Central memory CD4-positive, alpha-beta T cell (primary cell): ENCODE data around the gene OR51B5.
"Not testable (repeated sequence)": the region's sequence is repeated elsewhere in the genome, so short reads cannot be mapped to it uniquely, and the experiment has no call there.

Experiments
- DNase-seq: peaks from one replicate; pipeline ENCODE4 v3.0.0; 2022

OR51B5 gene

DNA sequence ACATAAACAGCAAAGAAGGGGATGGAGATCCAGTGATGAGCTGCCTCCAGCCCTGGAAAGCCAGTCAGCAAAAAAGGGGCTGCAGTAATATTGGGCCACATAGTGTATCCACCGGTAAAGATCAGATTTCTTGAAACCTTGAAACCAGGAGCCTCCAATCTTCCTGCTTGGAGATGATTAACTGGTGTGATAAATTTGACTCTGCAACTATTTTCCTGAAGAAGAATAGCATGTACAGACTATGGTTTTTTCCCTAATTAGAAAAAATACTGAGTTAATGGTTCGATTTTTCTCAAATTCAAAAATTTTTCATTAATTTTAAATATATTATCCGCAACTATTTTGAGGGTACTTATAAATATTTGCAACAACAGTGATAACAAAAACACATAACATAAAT is 19.1 kb downstream of the OR51B5 start, which contains the start of gene OR51B2:
OR51B2 (minus strand) TSS at position 101 of the 400 bp plus-strand sequence; CDS start at position 101, 0 bp downstream.
- no peak for DNase-seq

DNA sequence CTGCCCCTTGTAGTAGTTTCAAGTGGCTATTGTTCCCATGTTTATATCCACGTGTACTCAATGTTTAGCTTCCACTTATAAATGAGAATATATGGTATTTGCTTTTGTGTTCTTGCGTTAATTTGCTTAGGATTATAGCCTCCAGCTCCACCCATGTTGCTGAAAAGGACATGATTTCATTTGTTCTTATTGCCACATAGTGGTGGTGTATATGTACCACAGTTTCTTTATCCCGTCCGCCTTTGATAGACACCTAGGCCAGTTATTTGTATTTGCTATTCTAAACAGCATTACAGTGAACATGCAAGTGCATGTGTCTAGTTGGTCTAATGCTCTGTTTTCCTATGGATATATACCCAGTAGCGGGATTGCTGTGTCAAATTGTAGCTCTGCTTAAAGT is 26.0 kb downstream of the OR51B5 start:
- DNase-seq: no peak

DNA sequence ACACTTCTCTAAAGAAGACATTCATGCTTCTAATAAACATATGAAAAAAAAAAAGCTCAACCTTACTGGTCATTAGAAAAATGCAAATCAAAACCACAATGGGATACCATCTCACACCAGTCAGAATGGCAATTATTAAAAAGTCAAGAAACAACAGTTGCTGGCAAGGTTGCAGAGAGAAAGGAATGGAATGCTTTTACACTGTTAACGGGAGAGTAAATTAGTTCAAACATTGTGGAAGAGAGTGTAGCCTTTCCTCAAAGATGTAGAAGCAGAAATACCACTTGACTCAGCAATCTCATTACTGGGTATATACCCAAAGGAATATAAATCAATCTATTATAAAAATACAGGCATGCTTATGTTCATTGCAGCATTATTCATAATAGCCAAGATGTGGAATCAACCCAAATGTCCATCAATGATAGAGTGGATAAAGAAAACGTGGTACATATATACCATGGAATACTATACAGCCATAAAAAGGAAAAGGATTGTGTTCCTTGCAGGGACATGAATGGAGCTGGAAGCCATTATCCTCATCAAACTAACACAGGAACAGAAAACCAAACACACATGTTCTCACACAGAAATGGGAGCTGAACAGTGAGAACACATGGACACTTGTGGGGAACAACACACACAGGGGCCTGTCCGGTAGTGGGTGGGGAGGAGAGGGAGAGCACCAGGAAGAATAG is 29.8 kb downstream of the OR51B5 start:
- DNase-seq: not testable (repeated sequence)

DNA sequence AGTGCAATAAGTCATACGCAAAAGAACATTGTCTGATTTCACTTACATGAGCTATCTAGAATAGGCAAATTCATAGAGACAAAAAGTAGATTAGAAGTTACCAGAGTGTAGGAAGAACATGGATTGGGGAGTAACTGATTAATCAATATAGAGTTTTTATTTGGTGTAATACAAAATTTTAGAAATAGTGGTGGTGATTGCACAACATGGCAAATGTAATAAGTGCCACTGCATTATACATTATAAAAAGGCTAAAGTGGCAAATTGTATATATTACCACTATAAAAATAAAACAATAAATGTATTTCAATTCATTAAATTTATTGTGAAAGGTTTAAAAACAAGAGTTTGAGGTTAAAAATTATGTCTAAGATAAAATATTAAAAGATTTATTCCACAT is 32.9 kb downstream of the OR51B5 start:
- no peak for DNase-seq

DNA sequence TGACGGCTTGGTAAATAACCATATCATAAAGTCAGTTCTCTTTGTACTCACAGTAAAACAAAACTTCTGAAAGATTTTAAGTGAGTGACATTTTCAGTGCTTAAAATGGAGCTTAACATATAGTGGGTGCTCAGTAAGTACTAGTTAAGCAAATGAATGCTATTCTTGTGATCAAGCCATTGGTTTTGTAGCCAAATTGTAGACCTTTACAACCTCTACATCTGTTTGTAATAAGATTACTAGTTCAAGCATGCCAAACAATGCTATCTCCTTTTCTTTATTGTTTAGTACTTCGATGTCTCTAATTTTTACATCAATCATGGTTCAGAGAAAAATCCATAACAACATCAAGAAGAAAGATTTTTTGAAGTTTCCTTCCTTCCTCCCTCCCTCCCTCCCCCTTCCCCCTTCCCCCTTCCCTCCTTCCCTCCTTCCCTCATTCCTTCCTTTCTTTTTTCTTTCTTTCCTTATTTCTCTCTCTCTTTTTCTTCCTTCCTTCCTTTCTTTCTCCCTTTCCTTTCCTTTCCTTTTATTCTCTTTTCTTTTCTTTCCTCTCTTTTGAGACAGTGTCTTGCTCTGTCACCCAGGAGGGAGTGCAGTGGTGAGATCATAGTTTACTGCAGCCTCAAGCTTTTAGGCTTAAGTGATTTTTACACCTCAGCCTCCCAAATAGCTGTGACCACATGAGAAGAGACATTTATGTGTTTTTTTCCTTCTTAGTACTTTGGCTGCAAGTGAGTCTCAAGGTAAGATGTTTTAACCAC is 35.9 kb downstream of the OR51B5 start:
- no peak for DNase-seq

DNA sequence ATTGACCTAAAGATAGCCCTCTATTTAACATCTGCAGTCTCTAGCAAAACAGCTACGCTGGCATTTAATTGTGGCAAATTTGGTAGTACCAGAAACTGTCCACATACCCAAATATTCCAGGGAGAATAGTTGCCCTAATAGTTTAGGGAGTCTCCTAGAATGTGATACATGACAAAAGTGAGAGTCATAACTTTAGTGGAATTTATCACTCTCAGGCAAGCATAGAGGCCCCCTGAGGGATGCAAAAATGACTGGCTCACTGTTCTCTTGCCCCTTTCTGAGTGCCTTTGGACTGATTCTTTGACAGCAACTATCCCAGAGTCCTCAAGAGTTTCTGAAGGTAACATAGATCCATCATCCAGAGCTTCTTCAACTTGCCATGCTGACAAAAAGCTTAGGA is 39.3 kb downstream of the OR51B5 start:
- no peak for DNase-seq

DNA sequence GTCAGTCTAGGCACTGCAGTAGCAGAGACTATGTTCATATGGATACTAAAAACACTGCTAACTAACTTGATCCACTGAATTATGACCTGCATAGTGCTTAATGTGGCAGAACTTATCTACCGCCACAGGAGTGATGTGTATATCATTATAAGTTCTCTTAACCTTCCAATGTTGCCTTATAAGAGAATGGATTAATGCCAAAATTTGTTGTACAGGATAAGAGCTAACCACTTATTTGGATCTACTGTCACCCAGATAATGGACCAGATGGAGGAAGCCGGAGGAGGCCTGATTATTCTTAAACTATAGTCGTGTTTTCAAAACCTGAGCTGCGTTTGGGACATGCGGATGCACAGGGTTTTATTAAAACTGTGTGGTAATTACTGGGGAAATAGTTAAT is 39.7 kb downstream of the OR51B5 start:
- no peak for DNase-seq

DNA sequence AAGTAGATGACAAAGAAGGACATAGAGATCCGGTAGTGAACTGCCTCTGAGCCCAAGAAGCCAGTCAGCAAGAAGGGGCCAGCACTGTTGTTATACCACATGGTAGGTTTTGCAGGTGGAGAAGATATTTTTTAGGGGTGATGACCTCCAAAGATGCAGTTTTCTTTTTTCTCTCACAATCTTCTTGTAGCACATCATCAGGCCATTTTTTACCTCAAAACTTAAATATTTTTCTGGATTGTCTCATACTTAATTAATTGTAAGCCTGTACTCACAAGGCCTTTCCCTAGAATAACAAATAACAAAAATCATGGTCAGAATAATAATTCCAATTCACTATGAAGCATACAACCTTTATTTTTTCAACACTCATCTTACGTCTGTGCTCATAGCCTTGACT is 41.5 kb downstream of the OR51B5 start, which contains the start of gene OR51B4:
OR51B4 (minus strand) TSS at position 101 of the 400 bp plus-strand sequence; CDS start at position 101, 0 bp downstream.
- DNase-seq: no peak

DNA sequence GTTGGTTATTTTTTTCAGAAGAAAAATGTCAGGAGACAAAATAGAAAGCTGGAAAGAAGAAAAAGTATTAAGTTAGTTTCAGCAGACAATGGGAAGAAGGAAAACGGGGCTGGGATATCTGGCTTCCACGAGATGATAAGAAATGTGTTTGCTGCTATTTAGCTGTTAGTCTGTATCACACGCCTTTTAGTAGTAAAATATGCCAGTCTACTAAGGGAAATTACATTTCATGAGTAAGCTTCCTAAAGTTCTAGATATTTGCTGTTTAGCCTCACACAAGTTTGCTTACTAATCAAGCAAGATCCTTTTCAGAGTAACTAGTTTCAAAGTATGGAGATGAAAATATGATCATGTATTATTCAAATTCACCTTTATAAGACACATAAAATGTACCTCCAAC is 43.1 kb downstream of the OR51B5 start:
- no peak for DNase-seq

DNA sequence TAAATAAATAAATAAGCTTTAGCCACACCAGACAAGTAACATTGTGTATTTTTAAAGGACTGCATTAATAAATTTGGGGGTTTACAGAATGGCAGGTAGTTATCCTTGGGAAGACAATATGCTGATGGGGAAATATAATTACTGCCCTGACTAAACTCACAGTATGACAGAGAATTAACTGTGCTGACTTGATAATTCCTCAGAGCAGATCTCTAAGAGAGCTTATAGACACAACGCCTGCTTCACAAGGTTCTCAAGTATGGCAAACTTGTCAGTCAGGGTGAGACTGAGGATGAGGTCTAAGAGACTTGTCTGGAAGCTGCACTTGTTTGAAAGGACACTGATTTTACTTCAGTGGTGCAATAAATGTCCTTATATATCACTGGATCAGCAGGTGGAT is 44.9 kb downstream of the OR51B5 start:
- DNase-seq: no peak

DNA sequence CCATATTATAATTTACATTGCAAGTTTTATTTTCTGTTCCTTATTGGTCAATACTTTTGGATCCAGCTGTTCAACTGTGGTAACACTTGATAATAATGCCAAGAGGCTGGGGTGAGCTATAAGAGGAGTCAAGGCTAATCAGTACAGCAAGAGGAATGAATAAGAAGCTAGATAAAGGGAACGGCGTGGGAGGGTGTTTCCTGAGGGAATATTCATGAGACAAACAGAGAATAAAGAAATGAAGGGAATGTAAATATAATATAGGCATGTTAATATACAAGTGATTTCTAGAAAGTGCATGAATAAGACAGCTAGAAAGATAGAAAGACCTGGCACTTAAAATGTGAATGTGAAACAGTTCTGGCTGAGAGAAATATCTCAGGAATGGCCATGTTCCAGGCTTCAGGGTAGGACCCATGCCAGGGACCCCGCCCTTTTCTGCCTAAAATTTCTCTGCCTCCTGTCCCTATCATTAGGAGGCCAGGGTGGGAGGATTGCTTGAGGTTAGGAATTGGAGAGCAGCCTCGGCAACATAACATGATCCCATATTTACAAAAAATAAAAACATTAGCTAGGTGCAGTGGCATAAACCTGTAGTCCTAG is 45.5 kb downstream of the OR51B5 start:
- no peak for DNase-seq

DNA sequence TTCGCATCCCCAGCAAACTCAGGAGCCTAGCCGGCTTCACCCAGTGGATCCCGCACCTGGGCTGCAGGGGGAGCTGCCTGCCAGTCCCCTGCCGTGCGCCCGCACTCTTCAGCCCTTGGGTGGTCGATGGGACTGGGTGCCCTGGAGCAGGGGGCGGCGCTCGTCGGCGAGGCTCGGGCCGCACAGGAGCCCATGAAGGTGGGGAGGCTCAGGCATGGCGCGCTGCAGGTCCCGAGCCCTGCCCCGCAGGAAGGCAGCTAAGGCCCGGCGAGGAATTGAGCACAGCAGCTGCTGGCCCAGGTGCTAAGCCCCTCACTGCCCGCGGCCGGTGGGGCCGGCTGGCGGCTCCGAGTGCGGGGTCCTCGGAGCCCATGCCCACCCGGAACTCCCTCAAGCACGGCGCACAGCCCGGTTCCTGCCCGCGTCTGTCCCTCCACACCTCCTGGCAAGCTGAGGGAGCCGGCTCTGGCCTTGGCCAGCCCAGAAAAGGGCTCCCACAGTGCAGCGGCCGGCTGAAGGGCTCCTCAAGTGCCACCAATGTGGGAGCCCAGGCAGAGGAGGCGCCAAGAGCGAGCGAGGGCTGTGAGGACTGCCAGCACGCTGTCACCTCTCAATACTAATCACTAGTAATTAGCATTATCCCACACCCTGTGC is 48.9 kb downstream of the OR51B5 start:
- not testable (repeated sequence) for DNase-seq

DNA sequence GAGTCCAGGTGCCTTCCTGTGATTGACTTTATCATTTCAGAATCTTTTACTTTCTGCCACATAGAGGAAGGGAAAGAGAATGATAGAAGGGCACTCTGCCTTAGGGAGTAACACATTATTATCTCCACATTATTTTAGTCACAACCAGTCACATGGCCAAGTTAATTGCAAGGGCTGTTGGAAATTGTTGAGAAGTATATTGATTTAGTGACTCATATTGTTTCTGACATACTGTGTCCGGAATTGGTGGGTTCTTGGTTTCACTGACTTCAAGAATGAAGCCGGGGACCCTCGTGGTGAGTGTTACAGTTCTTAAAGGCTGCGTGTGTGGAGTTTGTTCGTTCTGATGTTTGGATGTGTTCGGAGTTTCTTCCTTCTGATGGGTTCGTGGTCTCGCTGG is 50.3 kb downstream of the OR51B5 start:
- no peak for DNase-seq
